Caco-2 (cell line): ENCODE results near the gene LIMS2. TPM values are rescaled to one million over a fixed set of nuclear protein-coding genes. Genes with fewer than 3 reads are reported as not detected.

ENCODE experiments used
- BruUV-seq: library from RNA; stranded (reverse); fragments of 400-500 nt; replicated peaks from 2 replicates; lab custom pipeline; 2021; lab: Mats Ljungman, UMichigan
- CTCF ChIA-PET: fragments of 300-600 bp; sonication (Branson Sonifier 250); formaldehyde crosslinking; loops from one replicate; lab custom pipeline; 2022; ENCODE audit warnings: antibody characterized with exemption; lab: Charles Lee
- POLR2A ChIA-PET: fragments of 300-600 bp; sonication (Branson Sonifier 250); formaldehyde crosslinking; loops from one replicate; lab custom pipeline; 2022; ENCODE audit warnings: antibody characterized with exemption; lab: Charles Lee
- DNase-seq, 2 experiments: peaks; one replicate each; pipeline versions ENCODE4 v3.0.0 to v3.0.0-alpha.2; 2020 to 2022
- H3K27me3 ChIP-seq: replicated peaks from 2 replicates; pipeline ENCODE4 v1.6.0; 2011; ENCODE audit warnings: low read length; ENCODE audit not compliant: control insufficient read depth, insufficient read depth
- H3K36me3 ChIP-seq: 2 replicates; pipeline ENCODE4 v1.5.1; 2011; ENCODE audit warnings: low read length; ENCODE audit not compliant: control insufficient read depth, insufficient read depth
- H3K4me1 ChIP-seq: fragments of 250-450 bp; sonication (Bioruptor Pico); 2 replicates; pipeline ENCODE4 v1.5.1; 2020; ENCODE audit warnings: mild to moderate bottlenecking
- H3K4me3 ChIP-seq: 2 replicates; pipeline ENCODE4 v1.5.1; 2011; ENCODE audit warnings: low read depth, mild to moderate bottlenecking, control low read depth, low read length
- H3K9me3 ChIP-seq: fragments of 250-450 bp; sonication (Bioruptor Pico); 2 replicates; pipeline ENCODE4 v1.5.1; 2020; ENCODE audit warnings: mild to moderate bottlenecking, moderate library complexity
- H3K27ac Mint-ChIP-seq: one replicate; pipeline ENCODE4 v1.8.0; 2022; ENCODE audit warnings: mixed read lengths; ENCODE audit not compliant: unreplicated experiment
- H3K27me3 Mint-ChIP-seq: one replicate; pipeline ENCODE4 v1.8.0; 2022; ENCODE audit warnings: mixed read lengths; ENCODE audit not compliant: insufficient read depth, unreplicated experiment
- H3K36me3 Mint-ChIP-seq: one replicate; pipeline ENCODE4 v1.8.0; 2022; ENCODE audit warnings: mild to moderate bottlenecking, mixed read lengths; ENCODE audit not compliant: insufficient read depth, unreplicated experiment
- H3K4me1 Mint-ChIP-seq: one replicate; pipeline ENCODE4 v1.8.0; 2022; ENCODE audit warnings: low read depth, mixed read lengths; ENCODE audit not compliant: unreplicated experiment
- H3K4me3 Mint-ChIP-seq: one replicate; pipeline ENCODE4 v1.8.0; 2022; ENCODE audit warnings: mild to moderate bottlenecking, moderate library complexity, mixed read lengths; ENCODE audit not compliant: unreplicated experiment
- H3K9me3 Mint-ChIP-seq: one replicate; pipeline ENCODE4 v1.8.0; 2022; ENCODE audit warnings: mixed read lengths; ENCODE audit not compliant: unreplicated experiment
- intact Hi-C: fragments of 100-400 bp; cut with micrococcal nuclease; formaldehyde crosslinking; loops from one replicate; pipeline ENCODE4 v1.10.0; 2022; ENCODE audit not compliant: unreplicated experiment
- total RNA-seq: library from RNA; stranded (reverse); gene quantifications from 2 replicates; pipeline ENCODE4 v1.2.3, GENCODE V29; 2022
- TF ChIP-seq, protein P1 (sequence below), 2 experiments: fragments of 200-600 bp in 1 of 2; IDR thresholded peaks; 1 replicate in 1 of 2; 2 replicates in 1 of 2; pipeline versions ENCODE4 v1.5.1 to v1.8.0; 2011 to 2022; ENCODE audit warnings: antibody characterized with exemption in 1 of 2, control low read depth in 1 of 2, inconsistent platforms in 1 of 2, low read depth in 1 of 2, low read length in 1 of 2, mild to moderate bottlenecking in 1 of 2, moderate library complexity in 1 of 2; ENCODE audit not compliant: insufficient read depth in 1 of 2, severe bottlenecking in 1 of 2, unreplicated experiment in 1 of 2

LIMS2 gene
- total RNA-seq, 1 experiment from 2014 or later = 10.0 TPM

- Mint-ChIP-seq H3K4me3 (no peak overlapping the region), H3K4me1 (no peaks in the 10 kb centered on the region), H3K27me3 (no peaks in the 10 kb centered on the region), H3K27ac (no peak overlapping the region), H3K36me3 (no peaks in the 10 kb centered on the region), H3K9me3 (no peaks in the 10 kb centered on the region)
- ChIA-PET POLR2A (interaction anchor here (1.1 kb wide), 1 partner anchor 8 kb away, joined by 3 read pairs; no protein-coding TSS in a partner anchor), CTCF (interaction anchor here (1.2 kb wide), 1 partner anchor 62 kb away, joined by 5 read pairs; no protein-coding TSS in a partner anchor)
- Histone ChIP-seq H3K4me3 (no peak overlapping the region), H3K36me3 (no peaks in the 10 kb centered on the region), H3K9me3 (no peaks in the 10 kb centered on the region), H3K4me1 (peaks cover 6% of the 10 kb centered on the region), H3K27me3 (no peaks in the 10 kb centered on the region)
- intact Hi-C loops = no loop called here
- no TSS peak for BruUV-seq
- TF ChIP-seq, protein P1, sequence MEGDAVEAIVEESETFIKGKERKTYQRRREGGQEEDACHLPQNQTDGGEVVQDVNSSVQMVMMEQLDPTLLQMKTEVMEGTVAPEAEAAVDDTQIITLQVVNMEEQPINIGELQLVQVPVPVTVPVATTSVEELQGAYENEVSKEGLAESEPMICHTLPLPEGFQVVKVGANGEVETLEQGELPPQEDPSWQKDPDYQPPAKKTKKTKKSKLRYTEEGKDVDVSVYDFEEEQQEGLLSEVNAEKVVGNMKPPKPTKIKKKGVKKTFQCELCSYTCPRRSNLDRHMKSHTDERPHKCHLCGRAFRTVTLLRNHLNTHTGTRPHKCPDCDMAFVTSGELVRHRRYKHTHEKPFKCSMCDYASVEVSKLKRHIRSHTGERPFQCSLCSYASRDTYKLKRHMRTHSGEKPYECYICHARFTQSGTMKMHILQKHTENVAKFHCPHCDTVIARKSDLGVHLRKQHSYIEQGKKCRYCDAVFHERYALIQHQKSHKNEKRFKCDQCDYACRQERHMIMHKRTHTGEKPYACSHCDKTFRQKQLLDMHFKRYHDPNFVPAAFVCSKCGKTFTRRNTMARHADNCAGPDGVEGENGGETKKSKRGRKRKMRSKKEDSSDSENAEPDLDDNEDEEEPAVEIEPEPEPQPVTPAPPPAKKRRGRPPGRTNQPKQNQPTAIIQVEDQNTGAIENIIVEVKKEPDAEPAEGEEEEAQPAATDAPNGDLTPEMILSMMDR (IDR thresholded peaks at IDR 0.05; ENCODE audit: insufficient read depth in 1 of 2, low read depth in 1 of 2, low read length in 1 of 2, severe bottlenecking in 1 of 2, unreplicated experiment in 1 of 2) = no peak
- DNase-seq = no peak
These were observed 21.8 kb downstream of the LIMS2 start for GRCh38 chr2:127653421-127654083.

GRCh38 chr2:127652786-127653357, 22.5 kb downstream of the LIMS2 start:
- Mint-ChIP-seq H3K4me1 (no peaks in the 10 kb centered on the region), H3K9me3 (no peaks in the 10 kb centered on the region), H3K36me3 (no peaks in the 10 kb centered on the region), H3K27ac (no peak overlapping the region), H3K27me3 (no peaks in the 10 kb centered on the region), H3K4me3 (no peak overlapping the region)
- no peak overlapping the region for H3K4me3 ChIP-seq
- DNase-seq = no peak
- TF ChIP-seq, protein P1 (IDR thresholded peaks at IDR 0.05; ENCODE audit: insufficient read depth in 1 of 2, low read depth in 1 of 2, low read length in 1 of 2, severe bottlenecking in 1 of 2, unreplicated experiment in 1 of 2) = no peak
- intact Hi-C loops = no loop called here
- ChIA-PET CTCF (interaction anchor here (1.3 kb wide), 1 partner anchor 61 kb away, joined by 7 read pairs; no protein-coding TSS in a partner anchor), POLR2A (interaction anchor here (1.1 kb wide), 1 partner anchor 9 kb away, joined by 3 read pairs; no protein-coding TSS in a partner anchor)
- no peaks in the 10 kb centered on the region for H3K36me3 ChIP-seq
- no peaks in the 10 kb centered on the region for H3K27me3 ChIP-seq
- H3K4me1 ChIP-seq = peaks cover 6% of the 10 kb centered on the region
- BruUV-seq = no TSS peak
- no peaks in the 10 kb centered on the region for H3K9me3 ChIP-seq

DNA sequence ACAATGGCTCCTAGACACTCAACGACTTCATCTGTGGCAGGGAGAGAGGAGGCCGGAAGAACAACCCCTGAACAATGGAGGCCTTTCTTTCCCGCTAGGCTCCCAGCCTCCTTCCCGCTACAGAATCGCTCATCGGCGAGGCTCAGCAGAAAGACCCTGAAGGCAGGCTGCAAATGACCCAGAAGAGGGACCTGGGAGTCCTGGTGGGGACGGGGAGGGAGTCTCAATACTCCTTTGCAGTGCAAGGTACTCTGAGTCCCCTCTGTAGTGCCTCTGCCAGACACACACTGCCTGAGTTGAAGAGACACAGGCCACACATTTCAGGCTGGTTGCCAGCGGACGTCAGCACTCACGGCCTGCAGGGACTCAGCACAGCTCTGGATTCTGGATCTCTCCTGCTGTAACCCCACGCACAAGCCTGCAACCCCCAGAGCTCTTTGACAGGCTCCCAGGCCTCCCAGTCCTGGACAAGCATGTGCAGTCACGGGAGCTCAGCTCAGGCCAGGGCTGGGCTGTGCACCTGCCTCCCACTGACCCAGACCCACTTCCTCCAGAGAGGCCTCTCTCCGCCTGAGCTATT, 23.3 kb downstream of the LIMS2 start:
- BruUV-seq = no TSS peak
- H3K4me3 ChIP-seq = no peak overlapping the region
- Mint-ChIP-seq H3K4me3 (no peak overlapping the region), H3K36me3 (no peaks in the 10 kb centered on the region), H3K27ac (no peak overlapping the region), H3K4me1 (no peaks in the 10 kb centered on the region), H3K27me3 (no peaks in the 10 kb centered on the region), H3K9me3 (no peaks in the 10 kb centered on the region)
- ChIA-PET CTCF (interaction anchor here (1.3 kb wide), 1 partner anchor 61 kb away, joined by 7 read pairs; no protein-coding TSS in a partner anchor), POLR2A (interaction anchor here (1.1 kb wide), 1 partner anchor 10 kb away, joined by 3 read pairs; no protein-coding TSS in a partner anchor)
- peaks cover 6% of the 10 kb centered on the region for H3K4me1 ChIP-seq
- H3K9me3 ChIP-seq = no peaks in the 10 kb centered on the region
- DNase-seq = no peak
- intact Hi-C loops = no loop called here
- TF ChIP-seq, protein P1 (IDR thresholded peaks at IDR 0.05; ENCODE audit: insufficient read depth in 1 of 2, low read depth in 1 of 2, low read length in 1 of 2, severe bottlenecking in 1 of 2, unreplicated experiment in 1 of 2) = no peak
- no peaks in the 10 kb centered on the region for H3K36me3 ChIP-seq
- H3K27me3 ChIP-seq = no peaks in the 10 kb centered on the region
